HepG2 (cell line): ENCODE measurements around the gene NUDCD3. TPM values are rescaled to one million over a fixed set of nuclear protein-coding genes. Genes with fewer than 3 reads are reported as not detected.

Experiments used
- AKAP8 ChIP-seq: sonication (generic); formaldehyde crosslinking; IDR thresholded peaks from 2 replicates; pipeline ENCODE4 v1.5.1; 2020; ENCODE audit warnings: mild to moderate bottlenecking, missing genetic modification reagents
- ARNTL ChIP-seq: sonication (generic); formaldehyde crosslinking; IDR thresholded peaks from 2 replicates; pipeline ENCODE4 v1.4.0; 2020; ENCODE audit warnings: mild to moderate bottlenecking, missing genetic modification reagents
- ATRX ChIP-seq: sonication (generic); formaldehyde crosslinking; IDR thresholded peaks from 2 replicates; pipeline ENCODE4 v1.4.0; 2020; ENCODE audit warnings: missing genetic modification reagents, borderline replicate concordance
- CERS6 ChIP-seq: sonication (generic); formaldehyde crosslinking; IDR thresholded peaks from 2 replicates; pipeline ENCODE4 v1.5.0; 2020; ENCODE audit warnings: missing genetic modification reagents
- IKZF4 ChIP-seq: sonication (generic); formaldehyde crosslinking; IDR thresholded peaks from 2 replicates; pipeline ENCODE4 v1.5.1; 2020; ENCODE audit warnings: borderline replicate concordance, mild to moderate bottlenecking, low read depth, missing genetic modification reagents; ENCODE audit errors: not compliant biosample characterization
- ZNF780A ChIP-seq: sonication (generic); formaldehyde crosslinking; IDR thresholded peaks from 2 replicates; pipeline ENCODE4 v1.8.0; 2022; ENCODE audit warnings: mild to moderate bottlenecking, missing genetic modification reagents, moderate library complexity
- polyA plus RNA-seq, 8 experiments: library from polyadenylated mRNA; depleted of rRNA in 3 of 8; stranded (reverse) in 7 of 8; unstranded in 1 of 8; fragments of >200 nt; fragmentation: Illumina TruSeq in 4 of 8; extraction: Trizol in 4 of 8; gene quantifications; 2 replicates each; pipeline versions ENCODE4 v1.2.1 to v1.2.3, GENCODE V29; 2011 to 2016; ENCODE audit warnings: low read depth in 4 of 8, missing spikeins in 1 of 8, mixed read lengths in 1 of 8; ENCODE audit not compliant: insufficient read depth in 1 of 8
- total RNA-seq, 5 experiments: library from RNA; depleted of rRNA; stranded (reverse); fragments of >200 nt; fragmentation: Illumina TruSeq; extraction: Trizol; gene quantifications; 2 replicates each; pipeline ENCODE4 v1.2.3, GENCODE V29; 2016; ENCODE audit warnings: low read depth in 1 of 5
- TF ChIP-seq, protein P1 (sequence below): sonication (generic); formaldehyde crosslinking; IDR thresholded peaks from 2 replicates; pipeline ENCODE4 v1.4.0; 2020; ENCODE audit warnings: missing genetic modification reagents

The NUDCD3 gene
- total and polyA plus RNA-seq, 2 of the 13 experiments (the other 11 are each of a cell fraction or from before 2014, with no cell fraction given), result 20.8 to 49.9 TPM

DNA sequence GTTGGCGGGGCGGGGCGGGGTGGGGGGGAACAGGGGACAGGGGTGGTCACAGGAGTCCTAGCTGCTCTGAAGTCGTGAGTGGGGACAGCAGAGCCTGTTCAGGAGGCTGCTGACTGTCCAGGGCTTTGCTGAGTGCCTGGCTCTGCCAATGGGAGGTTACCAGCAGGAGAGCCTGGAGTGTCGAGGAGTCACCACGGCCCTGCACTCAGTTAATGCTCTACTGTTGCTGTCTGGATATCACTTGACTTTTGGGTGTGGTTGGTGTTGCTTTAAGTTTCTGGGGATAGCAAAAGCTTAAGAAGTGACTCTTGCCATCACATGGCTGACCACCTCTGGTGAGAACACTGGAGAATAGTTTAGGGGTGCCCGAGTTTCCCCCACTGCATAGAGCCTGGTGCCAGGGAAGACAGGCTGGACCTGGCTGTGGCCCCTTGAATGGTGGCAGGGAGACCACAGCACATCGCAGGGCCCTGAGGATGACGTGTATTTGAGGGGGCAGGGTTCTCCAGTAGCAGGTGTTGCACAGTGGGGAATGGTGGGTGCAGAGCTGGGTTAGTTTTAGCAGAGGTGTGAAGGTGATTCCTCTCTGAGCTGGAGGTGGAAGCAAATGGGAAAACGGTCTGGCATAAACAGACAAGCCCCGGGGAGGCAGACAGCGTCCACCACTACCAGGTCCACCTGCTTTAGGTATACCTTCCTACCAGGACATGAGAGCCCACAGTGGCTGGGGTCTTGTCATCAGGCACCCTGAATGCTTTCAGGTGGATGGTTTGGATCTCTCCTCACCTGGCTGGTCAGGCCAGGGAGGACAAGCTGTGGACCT, 110.9 kb downstream of the NUDCD3 start (continued):
- TF ChIP-seq ZNF780A (CRISPR knock-in tag) (no peak), IKZF4 (CRISPR knock-in tag) (no peak), ATRX (CRISPR knock-in tag) (no peak), ARNTL (CRISPR knock-in tag) (no peak), CERS6 (no peak), AKAP8 (CRISPR knock-in tag) (0 out of 2 replicates have a peak, but pooled peaks have one; percentile 53)
- TF ChIP-seq, protein P1, sequence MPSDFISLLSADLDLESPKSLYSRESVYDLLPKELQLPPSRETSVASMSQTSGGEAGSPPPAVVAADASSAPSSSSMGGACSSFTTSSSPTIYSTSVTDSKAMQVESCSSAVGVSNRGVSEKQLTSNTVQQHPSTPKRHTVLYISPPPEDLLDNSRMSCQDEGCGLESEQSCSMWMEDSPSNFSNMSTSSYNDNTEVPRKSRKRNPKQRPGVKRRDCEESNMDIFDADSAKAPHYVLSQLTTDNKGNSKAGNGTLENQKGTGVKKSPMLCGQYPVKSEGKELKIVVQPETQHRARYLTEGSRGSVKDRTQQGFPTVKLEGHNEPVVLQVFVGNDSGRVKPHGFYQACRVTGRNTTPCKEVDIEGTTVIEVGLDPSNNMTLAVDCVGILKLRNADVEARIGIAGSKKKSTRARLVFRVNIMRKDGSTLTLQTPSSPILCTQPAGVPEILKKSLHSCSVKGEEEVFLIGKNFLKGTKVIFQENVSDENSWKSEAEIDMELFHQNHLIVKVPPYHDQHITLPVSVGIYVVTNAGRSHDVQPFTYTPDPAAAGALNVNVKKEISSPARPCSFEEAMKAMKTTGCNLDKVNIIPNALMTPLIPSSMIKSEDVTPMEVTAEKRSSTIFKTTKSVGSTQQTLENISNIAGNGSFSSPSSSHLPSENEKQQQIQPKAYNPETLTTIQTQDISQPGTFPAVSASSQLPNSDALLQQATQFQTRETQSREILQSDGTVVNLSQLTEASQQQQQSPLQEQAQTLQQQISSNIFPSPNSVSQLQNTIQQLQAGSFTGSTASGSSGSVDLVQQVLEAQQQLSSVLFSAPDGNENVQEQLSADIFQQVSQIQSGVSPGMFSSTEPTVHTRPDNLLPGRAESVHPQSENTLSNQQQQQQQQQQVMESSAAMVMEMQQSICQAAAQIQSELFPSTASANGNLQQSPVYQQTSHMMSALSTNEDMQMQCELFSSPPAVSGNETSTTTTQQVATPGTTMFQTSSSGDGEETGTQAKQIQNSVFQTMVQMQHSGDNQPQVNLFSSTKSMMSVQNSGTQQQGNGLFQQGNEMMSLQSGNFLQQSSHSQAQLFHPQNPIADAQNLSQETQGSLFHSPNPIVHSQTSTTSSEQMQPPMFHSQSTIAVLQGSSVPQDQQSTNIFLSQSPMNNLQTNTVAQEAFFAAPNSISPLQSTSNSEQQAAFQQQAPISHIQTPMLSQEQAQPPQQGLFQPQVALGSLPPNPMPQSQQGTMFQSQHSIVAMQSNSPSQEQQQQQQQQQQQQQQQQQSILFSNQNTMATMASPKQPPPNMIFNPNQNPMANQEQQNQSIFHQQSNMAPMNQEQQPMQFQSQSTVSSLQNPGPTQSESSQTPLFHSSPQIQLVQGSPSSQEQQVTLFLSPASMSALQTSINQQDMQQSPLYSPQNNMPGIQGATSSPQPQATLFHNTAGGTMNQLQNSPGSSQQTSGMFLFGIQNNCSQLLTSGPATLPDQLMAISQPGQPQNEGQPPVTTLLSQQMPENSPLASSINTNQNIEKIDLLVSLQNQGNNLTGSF (CRISPR knock-in tag), result no peak
